ENCODE results near the gene UTP4.

Gene UTP4

DNA sequence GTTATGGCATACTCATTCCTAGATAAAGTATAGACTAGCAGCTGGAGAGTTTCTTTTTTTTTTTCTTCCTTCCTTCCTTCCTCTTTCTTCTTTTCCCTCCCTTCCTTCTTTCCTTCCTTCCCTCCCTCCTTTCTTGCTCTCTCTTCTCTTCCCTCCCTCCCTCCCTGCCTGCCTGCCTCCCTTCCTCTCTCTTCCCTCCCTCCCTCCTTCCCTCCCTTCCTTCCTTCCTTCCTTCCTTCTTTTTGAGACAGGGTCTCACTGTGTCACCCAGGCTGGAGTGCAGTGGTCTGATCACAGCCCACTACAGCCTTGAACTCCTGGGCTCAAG lies 47.5 kb downstream of the UTP4 start:
- no peak for DNase-seq

DNA sequence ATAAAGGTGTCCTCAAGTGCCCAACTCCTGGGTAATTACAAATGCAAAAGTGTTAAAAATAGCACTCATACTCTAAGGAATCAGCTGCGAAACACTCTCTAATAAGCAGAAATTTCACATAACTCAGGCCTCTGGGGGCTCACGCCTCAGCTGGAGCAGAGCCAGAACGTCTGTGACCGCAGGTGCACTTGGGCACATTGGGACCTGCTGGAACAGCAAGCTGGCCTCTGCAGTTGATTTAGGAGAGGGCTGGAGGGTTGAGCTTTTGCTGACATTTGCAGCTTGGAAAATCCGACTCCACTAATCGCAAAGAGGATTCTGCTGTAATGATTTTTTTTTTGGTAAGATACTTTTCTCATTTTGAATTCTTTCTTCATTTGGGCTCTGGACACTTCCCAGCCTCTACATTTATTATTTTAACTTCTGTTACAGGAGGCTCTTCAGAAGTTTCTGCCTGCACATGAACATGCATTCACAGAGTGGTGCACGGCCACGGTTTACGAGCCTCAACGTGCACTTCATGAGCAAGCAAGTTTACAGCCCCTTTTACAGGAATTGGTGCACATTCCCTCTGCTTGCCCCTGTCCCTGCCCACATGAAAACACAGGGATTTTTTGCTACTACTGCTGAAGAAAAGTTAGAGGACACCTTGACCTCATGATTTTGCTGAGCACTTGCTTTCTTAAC lies 50.4 kb downstream of the UTP4 start:
- DNase-seq: peak; percentile 86

DNA sequence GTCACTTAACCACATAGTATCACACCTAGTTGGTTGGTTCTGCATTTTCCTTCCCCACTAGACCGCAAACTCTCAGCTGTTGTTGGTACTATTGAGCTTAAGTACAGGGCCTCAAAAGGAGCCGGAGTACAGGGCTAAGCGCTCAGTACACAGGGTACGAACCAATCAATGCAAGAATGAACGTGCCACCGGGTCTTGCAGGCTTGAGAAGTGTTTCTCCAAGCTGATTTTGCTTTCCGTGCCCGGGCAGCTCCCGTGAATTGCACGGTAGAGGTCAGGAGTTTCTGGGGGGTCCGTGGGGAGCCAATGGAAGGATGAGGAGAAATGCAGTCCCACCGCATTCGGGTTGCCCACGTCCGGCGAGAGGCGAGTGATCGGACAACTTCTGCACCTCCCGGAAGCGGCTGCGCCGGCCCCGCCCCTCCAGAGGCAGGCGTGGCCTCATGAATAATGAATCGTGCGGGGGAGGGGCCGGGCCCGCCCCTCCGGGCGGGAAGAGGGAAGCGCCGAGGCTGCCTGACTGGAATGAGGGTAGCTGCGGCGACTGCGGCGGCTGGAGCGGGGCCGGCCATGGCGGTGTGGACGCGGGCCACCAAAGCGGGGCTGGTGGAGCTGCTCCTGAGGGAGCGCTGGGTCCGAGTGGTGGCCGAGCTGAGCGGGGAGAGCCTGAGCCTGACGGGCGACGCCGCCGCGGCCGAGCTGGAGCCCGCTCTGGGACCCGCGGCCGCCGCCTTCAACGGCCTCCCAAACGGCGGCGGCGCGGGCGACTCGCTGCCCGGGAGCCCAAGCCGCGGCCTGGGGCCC lies 54.4 kb downstream of the UTP4 start, which contains the start of gene SNTB2:
SNTB2 (plus strand) TSS at position 523 of the 804 bp plus-strand sequence; CDS start at position 526, 3 bp downstream.
- peak; percentile 83 for DNase-seq

DNA sequence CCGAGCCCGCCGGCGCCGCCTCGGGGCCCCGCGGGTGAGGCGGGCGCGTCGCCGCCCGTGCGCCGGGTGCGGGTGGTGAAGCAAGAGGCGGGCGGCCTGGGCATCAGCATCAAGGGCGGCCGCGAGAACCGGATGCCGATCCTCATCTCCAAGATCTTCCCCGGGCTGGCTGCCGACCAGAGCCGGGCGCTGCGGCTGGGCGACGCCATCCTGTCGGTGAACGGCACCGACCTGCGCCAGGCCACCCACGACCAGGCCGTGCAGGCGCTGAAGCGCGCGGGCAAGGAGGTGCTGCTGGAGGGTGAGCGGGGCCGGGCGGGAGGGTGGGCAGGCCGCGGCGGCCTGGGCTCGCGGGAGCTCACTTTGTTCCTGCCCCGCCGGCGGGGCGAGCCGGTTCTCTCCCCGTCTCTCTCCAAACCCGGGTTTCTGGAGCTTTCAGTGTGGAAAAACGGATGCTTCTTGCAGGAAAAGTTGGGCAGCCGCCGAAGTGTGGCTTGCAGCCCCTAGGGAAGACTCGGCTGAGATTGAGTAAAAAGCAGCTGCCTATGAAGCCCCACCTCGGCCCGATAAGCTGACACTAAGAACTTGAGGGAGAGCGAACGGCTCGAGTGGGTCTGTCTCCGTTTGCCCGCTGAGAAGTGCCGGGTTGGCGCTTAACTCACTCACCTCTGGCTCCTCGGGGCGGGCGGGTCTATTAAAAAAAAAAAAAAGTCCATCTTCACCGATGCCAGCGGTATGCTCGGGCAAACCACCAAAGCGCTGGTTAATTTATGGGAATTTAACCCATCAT lies 55.2 kb downstream of the UTP4 start:
- DNase-seq: peak; percentile 57

DNA sequence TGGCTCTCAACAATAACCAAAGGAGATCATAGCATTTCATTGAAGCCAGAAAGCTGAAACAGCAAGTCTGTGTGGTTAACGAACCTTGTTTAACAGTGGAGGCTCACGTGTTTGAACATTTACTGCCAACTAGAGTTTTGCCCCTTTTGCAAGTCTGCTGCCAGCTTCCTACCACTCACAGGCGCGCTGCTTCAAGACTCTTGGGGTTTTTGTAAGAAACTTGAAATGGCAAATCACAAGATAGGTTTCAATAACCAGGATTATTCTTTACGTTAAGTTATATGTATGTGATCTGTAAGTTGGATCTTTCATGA lies 55.7 kb downstream of the UTP4 start:
- peak; percentile 50 for DNase-seq

DNA sequence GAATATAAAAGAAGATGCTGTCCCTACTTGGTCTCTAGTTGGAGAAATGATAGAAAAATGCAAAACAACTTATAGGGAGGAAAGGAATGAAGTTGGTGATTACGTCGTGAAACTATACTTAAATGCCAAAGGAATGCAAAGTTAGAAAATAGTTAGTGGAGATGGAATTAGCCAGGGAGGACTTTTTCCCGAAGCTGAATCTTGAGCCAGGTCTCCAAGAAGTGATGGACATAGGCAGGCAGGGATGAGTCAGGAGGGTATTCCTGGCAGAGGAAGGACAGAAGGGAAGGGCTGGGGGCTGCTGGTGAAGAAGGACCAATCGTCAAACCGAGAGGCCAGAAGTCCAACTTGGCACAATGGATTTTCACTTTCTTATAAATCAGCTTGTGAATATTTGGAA lies 56.3 kb downstream of the UTP4 start:
- DNase-seq: no peak

DNA sequence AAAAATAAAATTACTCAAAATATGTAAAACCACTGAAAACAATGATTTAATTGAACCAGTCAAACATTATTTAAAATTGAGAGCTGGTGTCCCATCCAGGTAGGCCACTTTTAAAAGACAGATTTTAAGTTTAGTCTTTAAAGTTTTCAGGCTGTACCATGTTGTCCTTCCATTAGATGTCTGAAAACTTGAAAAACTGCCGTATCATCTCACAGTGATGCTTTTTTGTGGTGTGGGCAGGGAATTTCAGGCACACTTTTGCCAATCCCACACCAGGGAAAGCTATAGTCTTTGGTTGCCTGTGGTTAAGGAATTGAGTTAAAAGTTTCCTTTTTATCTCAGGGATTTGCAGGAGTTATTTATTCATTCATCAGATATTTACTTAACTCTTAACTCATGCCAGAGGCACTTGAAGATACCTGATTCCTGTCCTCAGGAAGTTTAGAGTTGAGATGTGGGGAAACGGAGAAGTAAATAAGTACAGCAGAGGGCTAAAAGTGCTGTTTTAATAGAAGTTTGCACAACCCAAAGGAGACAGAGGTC lies 57.7 kb downstream of the UTP4 start:
- DNase-seq: no peak

DNA sequence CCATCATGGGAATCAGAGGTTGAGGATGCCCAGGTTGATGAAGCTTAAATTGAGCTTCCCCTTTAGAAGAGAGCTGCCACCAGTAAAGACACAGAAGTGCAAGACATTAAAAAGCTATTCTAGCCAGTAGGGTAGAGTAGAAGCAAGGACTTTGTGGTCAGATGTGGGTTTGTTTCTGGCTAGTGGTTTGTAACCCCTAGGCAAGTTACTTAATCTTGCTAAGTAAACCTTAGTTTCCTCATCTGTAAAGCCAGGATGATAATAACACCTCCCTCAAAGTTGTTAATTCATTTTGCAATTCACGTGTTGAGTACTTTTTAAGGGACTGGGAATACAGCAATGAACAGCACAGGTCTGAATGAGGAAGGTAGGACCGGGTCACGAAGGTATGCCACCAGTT lies 58.1 kb downstream of the UTP4 start:
- DNase-seq: no peak

DNA sequence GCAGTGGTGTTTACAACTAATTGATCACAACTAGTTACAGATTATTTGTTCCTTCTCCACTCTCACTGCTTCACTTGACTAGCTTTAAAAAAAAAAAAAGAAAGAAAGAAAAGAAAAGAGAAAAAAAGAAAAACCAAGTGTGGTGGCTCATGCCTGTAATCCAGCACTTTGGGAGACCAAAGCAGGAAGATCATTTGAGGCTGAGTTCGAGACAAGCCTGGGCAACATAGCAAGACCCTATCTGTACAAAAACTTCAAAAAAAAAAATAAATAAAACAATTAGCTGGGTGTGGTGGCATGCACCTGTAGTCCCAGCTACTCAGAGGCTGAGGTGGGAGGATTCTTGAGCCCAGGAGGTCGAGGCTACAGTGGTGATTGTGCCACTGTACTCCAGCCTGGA lies 58.7 kb downstream of the UTP4 start:
- no peak for DNase-seq

DNA sequence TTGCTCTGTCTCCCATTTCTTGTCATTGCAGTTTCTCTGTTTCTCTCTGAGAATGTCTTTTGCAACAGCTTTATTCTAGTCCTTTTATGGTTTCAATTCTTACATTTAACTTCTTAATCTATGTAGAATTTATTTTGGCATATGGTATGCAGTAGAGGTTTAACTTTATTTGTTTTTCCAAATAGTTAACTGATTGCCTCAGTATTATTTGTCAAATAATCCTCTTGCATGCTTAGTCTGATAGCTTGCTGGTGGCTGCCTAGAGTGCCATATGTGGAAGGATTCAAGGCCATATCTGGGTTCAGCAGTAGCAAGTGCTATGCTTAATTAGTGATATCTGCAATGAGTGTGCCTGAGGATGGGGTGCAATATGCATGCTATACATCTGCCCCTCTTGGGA lies 61.4 kb downstream of the UTP4 start:
- DNase-seq: no peak

DNA sequence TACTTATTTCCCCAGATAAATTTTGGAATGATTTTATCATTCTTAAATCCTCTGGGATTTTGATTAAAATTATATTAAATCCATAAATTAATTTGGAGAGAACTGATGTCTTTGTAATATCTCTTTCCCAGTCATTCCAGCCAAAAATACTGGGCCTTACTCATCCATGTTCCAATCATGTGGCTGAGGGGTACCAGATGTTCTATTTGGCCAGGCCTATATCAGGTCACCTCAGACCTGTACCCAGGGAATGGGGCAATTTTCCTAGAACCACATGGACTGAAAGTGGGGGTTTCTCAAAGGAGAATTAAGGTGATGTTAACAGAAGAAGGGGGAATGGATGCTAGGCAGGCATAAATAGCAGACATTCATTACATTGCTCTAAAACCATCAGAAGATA lies 62.0 kb downstream of the UTP4 start:
- DNase-seq: no peak

DNA sequence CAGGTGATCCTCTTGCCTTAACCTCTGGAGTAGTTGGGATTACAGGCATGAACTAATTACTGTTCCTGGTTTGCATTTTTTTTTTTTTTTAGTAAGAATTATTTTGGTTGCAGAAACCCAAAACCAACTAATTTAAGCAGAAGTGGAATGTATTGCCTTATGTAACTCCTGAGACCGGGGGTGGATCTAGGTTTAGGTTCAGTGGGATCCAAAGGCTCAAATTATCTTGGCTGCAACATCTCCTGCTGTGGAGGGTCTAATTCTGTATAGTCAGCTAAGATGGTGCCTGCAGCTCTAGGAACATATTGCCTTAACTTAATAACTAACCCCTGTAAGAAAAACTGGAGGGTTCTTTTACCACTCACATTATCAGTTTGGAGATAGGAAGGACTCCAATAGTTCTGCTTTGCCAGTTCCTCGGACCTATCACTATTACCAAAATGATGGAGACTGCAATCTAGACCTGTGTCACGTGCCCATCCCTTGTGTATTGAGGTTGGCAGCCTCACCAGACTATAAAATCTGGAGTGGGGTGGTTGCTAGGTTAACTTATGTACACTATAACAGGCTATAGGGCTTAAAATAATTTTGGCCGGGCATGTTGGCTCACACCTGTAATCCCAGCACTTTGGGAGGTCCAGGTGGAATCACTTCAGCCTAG lies 63.0 kb downstream of the UTP4 start:
- peak; percentile 10 for DNase-seq

DNA sequence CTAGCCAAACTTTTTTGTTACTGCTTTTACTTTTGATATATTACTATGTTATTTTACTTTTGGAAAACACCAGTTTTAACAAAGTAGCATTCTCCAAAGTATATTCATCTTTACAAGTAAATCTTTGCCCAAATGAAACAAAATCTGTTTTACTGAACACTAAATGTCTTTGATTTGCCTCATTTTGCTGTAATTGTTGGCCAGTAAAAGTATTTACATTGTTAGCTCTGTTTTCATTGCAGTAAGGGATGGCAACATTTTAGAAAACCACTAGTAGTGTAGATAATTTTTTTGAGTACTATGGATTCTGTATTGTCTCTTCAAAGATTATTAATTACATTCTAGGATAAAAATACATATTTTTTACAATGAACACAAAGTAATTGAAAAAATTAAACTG lies 65.1 kb downstream of the UTP4 start:
- no peak for DNase-seq

DNA sequence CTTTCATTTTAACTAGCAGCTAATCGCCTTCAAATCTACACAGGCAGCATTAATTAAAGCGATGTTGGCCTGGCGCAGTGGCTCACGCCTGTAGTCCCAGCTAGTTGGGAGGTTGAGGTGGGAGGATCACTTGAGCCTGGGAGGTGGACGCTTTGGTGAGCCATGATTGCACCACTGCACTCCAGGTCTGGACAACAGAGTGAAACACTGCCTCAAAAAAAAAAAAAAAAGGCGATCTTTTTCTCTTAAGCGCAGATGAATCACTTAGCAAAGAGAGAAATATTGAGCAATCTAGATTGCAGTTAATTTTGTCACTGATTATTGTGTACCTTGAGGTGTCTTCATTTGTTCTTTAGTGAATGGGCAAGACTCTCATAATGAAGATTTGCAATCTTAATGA lies 66.9 kb downstream of the UTP4 start:
- DNase-seq: no peak

DNA sequence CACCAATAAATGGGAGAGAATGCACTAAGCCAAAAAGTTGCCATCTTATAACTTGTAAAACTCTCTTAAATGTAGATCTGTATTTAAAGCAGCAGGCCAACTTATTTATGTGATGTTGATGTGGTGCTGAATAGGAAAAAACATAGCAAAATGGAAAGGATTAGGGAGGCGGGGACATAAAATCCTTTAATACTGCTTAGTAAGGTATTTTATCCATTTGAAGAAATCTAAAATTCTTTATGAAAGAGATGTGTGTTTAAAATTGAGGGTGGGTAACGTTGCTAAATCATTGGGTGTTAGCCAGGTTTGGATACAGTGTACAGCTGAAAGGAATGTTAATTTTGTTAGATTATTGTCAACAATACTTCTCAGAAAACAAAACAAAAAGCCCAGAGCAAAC lies 68.8 kb downstream of the UTP4 start:
- DNase-seq: no peak

DNA sequence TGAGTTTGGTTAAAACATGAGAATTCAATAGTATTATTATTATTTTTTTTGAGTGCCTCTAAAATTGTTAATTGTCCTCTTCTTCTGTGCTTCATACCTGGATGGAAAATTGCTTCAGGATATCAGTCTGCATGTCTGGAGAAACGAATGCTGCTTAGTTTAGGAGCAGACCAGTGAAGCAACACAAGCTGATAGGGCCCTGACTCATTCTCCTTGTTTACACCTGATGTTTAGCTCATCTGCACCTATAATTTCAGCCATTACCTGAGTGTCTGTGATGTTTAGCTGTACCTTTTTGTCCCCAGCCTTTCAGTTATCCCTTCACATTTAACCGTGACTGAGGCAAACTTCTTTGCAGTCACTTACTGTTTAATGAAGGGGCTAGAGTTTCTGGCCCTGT lies 69.3 kb downstream of the UTP4 start:
- peak; percentile 32 for DNase-seq

DNA sequence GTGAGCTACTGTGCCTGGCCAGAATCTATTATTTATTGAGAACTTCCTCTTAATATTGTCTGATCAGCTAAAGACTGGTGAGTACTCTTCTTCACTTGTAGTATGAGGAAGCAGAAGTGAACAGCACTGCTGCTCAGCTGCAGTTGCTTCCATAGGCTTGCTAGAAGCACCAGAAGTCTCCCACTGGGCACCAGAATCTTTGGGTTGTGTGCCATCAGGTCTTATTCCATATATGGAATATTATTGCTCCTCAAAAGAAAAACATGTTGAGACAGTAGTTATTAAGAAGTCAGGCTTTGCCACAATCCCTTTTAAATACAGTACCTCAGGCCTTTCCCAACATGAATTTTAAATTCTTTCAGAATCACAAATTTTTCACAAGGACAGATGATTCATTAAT lies 71.7 kb downstream of the UTP4 start:
- DNase-seq: no peak

DNA sequence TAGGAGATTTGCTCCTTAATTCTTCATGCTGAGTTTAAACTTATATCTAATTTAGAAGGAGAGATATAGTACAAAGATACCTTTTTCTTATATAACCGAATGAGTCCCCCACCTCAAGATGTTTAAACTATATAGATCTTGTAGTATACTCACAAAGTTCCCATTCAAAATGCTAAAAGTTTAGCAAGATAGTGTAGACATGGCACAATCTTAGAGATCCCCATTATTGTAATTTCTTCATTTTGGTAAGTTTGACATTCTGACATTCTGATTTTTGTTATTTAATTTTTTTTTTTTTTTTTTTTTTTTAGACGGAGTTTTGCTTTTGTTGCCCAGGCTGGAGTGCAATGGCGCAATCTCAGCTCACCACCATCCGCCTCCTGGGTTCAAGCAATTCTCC lies 77.3 kb downstream of the UTP4 start:
- DNase-seq: no peak

DNA sequence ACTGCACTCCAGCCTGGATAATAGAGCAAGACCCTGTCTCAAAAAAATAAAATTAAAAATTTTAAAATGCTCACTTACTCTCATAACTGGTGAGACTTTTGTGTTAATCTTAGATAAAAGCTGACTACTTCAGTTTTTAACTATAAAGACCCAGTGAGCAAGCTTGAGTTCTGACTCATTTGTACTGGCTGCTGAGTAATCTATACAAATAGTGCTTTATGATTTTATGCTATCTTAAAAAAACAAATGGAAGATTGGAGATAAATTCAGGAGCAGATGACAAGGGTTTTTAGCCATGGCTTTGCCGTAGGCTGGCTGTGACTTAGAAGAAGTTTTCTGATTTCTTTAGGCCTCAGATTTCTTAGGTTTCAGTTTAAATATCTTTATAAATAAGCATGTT lies 85.0 kb downstream of the UTP4 start:
- no peak for DNase-seq

Measured in NCI-H2171 treated with DMSO at 0.1 percent for 48 hours (cell line).